GM19467 (cell line): ENCODE measurements around the gene SKOR2.

ENCODE experiments used
- ATAC-seq: cut with Tn5 transposase; IDR thresholded peaks from one replicate; pipeline ENCODE4 v1.9.1; 2021; ENCODE audit warnings: mild to moderate bottlenecking, moderate library complexity; ENCODE audit not compliant: unreplicated experiment

SKOR2 gene

GRCh38 chr18:47251289-47252120 lies at the start of gene SKOR2:
TSS of gene SKOR2 (minus strand) at chr18:47251660. CDS start at chr18:47249183, 2,477 bp downstream.
- no peak for ATAC-seq

- ATAC-seq, result no peak
Measured at GRCh38 chr18:47296462-47296861, 45.0 kb upstream of the SKOR2 start.

DNA sequence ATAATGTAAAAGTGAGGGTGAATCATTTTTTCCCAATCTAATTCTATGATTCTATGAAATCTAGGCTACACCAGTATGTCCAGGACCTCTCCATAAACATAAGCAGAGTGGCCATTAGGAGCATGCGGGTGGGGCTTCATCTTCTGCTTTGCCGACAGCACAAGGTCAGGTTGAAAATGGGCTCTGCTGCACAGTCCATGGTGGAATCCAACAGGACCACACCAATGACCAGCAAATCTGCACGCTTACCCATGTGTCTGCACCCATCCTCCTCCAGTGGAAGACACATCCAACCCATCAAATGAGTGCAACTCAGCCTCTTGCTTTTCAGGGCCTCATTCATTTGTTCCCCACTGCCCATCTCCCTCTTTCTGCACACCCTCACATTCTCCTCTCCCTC lies 43.3 kb upstream of the SKOR2 start:
- no peak for ATAC-seq

DNA sequence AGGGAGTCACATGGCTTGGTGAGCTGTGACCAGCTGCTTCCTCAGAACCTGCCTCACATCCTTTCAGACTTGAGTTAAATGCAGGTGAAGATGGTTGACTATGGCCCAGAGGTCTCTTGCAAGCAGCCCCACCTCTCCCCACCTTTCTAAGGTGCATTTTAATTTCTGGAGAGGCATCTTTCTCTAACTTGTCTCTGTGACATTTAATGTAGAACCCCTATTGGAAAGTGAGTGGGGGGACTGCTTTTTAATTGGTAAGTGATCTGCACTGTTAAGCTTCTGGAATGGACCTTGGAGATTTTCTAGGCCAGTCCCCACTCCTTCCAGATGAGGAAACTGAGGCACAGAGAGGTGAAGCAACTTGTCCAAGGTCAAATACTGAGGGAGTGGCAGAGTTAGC lies 37.3 kb upstream of the SKOR2 start:
- no peak for ATAC-seq

DNA sequence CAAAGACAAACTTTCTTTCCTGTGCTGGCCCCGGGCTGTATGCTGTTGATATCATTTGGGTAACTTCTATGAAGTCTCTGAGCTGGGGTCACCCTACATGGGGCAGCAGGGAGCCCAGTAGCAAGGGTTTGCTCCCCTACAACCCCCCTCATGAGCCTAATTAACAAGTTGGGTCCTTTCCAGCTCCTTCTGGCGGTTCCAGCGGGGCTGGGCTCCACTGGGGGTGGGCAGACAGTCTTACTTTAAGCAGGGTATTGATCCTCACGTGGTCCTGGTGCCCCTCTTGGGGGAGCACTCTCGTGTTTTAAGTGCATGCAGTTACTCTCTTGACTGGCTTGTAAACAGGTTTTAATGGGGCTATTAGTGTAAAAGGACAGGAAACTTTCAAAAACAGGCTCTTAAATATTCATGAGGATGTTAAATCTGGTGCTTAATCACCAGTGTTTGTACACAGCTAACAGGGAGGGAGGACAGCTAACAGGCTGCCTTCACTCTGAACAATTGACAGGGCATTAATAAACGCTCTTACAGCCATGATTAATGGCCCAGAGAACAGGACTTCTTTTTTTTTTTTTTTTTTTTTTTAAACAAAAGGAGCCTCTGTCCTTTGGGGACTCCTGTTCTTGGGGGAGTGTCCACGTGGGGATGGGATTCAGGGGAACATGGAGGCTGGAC lies 36.6 kb upstream of the SKOR2 start:
- ATAC-seq, result no peak

DNA sequence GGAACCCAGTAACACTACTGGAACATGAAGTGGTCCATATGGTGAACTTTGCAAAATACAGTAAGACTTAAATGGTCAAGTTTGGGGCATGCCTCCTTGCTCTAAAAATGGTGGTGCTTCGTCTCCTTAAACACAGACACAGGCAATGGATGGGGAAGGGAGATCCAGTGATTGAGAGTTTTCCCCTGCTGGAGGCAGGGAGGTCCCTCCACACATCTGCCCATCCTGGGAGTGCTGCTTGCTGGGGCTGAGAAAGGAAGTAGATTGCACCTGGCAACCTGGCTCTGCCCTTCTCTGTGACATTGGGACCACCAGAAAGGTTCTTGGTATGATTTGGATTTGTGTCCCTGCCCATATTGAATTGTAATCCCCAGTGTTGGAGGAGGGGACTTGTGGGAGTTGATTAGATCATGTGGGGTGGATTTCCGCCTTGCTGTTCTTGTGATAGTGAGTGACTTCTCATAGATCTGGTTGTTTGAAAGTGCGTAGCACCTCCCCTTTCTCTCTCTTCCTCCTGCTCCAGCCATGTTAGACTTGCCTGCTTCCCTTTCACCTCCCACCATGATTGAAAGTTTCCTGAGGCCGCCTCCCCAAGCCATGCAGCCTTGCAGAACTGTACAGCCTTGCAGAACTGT lies 35.4 kb upstream of the SKOR2 start:
- ATAC-seq, result no peak

DNA sequence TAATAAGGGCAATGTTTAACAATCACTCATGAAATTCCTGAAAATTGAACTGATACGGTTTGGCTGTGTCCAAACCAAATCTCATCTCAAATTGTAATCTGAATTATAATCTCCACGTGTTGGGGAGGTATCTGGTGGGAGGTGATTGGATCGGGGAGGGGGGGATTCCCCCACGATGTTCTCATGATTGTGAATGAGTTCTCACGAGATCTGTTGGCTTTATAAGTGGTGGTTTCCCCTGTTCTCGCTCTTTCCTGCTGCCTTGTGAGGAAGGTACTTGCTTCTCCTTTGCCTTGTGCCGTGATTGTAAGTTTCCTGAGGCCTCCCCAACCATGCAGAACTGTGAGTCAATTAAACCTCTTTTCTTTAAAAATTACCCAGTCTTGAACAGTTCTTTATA lies 34.0 kb upstream of the SKOR2 start:
- no peak for ATAC-seq

DNA sequence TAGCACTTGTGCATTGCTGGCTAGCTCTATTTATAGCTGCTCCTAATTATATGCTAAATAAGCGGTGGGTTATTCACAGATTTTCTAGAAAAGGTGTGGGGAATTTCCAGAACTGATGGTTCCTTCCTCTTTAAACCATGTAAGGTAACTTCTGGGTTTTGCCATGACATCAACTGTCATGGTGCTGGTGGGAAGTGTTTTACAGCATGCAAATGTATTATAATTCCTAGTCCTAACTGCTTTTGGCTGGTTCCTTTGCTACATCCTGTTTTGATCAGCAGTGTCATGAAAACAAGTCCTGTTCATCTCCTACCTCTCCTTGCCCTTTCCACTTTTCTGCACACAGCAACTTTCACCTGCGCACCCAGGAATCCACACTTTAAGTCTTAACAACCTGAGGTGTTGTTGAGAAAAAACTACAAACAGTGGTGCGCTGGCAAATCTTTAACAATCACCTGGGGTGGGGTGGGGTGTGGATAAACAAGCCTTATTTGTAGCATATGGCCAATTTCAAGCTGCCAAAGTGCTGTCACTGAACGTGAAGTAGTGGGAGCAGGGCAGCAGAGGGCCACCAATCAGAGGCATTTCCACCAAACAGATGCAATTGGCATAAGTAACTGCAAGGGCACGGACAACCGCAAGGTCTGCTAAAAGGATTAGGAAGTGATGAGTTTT lies 33.4 kb upstream of the SKOR2 start:
- no peak for ATAC-seq

GRCh38 chr18:47283476-47283875 lies 32.0 kb upstream of the SKOR2 start:
- ATAC-seq, result no peak

DNA sequence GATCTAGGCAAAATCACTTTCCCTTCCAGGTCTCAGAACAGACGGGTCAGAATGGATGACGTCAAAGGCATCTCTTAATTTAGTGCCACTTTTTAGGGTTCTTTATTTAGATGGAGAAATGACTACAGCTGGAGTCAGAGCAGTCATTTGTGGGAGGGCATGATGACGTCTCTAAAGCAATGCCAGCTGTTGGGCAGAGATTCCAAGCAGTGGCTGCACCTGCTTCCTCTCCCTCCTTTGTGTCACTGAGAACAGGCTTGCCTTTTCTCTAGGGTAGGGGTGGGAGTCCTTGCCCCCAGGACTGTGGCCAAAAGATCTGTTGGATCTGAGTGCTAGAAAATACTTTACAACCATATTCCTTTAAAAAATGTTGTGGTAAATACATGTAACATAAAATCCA lies 28.7 kb upstream of the SKOR2 start:
- ATAC-seq, result no peak

DNA sequence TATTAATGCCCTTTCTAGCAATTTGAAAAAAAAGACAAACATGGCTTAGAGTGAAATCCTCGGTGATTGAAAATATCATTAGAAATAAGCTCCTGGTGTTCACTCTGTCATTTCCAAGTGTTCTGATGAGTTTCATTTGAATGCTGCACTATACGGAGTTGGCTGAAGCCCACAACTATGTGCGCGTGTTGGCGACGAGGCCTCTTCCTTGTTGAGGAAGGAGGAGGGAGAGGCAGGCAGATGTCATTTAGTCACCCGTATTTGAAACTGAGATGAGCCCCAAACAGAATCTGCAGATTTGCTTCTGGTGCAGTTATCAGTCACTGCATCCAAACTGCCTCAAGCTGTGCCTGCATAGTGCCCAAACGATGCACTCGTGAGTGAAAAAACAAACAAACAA lies 23.5 kb upstream of the SKOR2 start:
- ATAC-seq, result no peak

GRCh38 chr18:47265197-47265596 lies 13.7 kb upstream of the SKOR2 start:
- no peak for ATAC-seq

GRCh38 chr18:47264308-47264700 lies 12.8 kb upstream of the SKOR2 start:
- no peak for ATAC-seq

GRCh38 chr18:47263430-47264307 lies 12.2 kb upstream of the SKOR2 start:
- ATAC-seq, result no peak

DNA sequence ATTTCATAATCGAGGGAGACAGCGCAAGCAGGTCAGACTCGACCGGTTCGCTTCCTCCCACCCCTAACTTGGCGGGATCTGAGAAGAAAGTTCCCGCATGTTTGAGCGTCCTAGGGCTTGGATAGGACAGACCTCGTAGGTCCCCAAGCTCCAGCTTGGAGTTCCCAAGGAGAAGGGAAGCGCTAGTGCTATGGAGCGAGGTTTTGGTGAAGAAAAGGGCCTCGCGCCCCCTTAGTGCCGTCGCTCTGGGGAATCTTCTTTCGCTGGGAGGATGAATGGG lies 11.6 kb upstream of the SKOR2 start:
- ATAC-seq, result no peak

DNA sequence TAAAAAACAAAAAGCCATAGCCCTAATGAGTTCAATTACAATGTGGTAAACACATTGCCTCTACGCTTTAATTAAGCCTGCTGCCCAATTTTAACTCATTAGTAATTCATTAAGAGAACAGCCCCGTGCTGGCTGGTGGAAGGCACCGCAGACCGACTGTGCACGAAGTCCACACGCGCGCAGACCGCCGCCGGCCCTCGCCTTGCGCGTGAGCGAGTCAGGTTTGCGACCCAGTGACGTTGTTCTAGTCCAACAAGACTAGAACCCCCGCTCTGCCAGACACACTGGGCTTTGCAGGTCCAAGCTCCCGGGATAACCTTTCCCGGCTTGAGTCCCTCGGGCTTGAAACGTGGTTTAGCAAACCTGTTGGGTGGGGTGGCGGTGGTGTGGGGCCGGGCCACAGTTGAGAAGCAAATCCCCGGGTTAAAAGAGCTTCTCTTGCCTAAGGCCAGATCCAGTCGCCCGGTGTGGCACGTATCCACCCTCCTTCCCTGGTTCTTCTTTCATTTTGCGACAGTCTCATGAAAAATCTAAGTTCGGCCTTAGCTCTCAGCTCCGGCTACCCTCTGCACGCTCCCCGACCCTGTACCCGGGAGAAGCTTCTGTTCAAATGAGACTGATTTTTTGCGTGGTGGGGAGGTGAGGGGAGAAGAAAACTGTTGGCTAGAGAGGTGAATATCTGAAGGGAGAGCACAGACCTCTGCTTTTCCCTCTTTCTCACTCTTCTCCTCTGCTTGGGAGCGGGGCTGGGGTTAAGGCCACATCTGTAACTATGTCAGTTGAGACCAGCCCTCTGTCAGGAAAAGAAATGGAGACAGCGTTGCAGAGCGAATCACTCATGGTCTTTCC lies 11.1 kb upstream of the SKOR2 start:
- no peak for ATAC-seq

GRCh38 chr18:47261902-47262300 lies 10.4 kb upstream of the SKOR2 start:
- no peak for ATAC-seq

DNA sequence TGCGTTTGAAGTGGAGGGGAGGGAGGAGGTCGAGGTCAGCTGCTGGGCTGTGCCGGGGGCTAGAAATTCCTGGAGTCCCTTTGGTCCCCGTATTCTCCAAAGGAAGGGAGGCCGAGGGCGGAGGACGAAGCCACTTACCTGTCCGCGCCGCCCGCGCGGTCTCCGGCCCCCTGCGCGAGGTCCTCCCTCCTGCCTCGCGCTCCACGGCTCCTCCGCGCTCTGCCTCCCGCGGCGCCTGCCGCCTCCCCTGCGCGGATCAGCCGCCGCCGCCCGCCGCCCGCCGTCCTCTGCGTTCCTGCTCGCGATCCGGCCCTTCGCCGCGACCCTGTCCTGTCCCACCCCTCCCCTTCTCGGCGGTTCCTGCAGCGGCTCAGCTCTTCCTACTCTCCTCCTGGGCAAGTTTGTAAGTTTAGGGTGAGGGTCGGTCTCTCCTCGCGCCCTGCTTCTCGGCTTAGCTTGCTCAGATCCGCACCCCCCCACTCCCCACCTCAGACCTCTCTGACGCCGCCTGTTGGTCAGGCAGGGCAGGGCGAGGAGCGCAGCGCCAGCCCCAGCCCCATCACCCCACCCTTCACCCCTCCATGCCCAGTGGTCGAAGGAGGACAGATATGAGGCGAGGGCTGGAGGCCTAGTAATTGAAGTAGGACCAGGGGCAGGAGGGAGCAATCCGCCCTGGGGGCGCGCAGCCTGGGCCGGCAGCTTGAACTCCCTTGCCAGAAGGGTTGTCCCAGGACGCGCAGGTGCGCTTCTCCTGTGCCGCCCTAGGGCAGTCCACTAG lies 9.7 kb upstream of the SKOR2 start:
- ATAC-seq, result no peak
